Measurements from ENCODE around the gene CFAP46.

DNA sequence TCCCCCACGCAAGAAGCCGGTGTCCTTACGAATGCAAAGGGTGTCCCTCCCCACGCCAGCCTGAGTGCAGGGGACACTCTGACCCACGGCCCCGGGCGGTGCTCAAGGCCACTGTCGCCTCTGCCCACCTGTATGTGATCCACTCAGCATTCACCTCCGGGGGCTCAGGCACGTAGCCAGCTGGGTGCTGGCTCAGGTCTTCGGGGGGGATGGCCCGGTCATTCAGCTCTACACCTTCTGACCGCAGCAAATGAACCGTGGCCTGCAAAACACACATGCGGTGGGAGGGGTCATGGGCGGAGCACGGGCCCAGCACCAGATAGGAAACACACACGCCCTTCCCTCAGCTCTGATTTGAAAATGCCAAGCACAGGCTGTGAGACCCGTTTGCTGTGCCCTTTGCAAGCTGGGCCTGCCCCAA, 25.9 kb downstream of the CFAP46 start:
- TF ChIP-seq YY1 (IDR thresholded peaks at IDR 0.05; ENCODE audit: low read depth) (no peak), RFX5 (IDR thresholded peaks at IDR 0.05; ENCODE audit: low read length) (no peak), RCOR1 (IDR thresholded peaks at IDR 0.05; ENCODE audit: low read length) (no peak), RAD21 (IDR thresholded peaks at IDR 0.05; ENCODE audit: low read length) (no peak), SMC3 (IDR thresholded peaks at IDR 0.05; ENCODE audit: low read depth, low read length) (no peak)
- TF ChIP-seq, protein P1, sequence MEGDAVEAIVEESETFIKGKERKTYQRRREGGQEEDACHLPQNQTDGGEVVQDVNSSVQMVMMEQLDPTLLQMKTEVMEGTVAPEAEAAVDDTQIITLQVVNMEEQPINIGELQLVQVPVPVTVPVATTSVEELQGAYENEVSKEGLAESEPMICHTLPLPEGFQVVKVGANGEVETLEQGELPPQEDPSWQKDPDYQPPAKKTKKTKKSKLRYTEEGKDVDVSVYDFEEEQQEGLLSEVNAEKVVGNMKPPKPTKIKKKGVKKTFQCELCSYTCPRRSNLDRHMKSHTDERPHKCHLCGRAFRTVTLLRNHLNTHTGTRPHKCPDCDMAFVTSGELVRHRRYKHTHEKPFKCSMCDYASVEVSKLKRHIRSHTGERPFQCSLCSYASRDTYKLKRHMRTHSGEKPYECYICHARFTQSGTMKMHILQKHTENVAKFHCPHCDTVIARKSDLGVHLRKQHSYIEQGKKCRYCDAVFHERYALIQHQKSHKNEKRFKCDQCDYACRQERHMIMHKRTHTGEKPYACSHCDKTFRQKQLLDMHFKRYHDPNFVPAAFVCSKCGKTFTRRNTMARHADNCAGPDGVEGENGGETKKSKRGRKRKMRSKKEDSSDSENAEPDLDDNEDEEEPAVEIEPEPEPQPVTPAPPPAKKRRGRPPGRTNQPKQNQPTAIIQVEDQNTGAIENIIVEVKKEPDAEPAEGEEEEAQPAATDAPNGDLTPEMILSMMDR (IDR thresholded peaks at IDR 0.05), result no peak
